ENCODE results near the gene CCN2.
"Not testable (repeated sequence)": the region's sequence is repeated elsewhere in the genome, so short reads cannot be mapped to it uniquely, and the experiment has no call there.

Gene CCN2

DNA sequence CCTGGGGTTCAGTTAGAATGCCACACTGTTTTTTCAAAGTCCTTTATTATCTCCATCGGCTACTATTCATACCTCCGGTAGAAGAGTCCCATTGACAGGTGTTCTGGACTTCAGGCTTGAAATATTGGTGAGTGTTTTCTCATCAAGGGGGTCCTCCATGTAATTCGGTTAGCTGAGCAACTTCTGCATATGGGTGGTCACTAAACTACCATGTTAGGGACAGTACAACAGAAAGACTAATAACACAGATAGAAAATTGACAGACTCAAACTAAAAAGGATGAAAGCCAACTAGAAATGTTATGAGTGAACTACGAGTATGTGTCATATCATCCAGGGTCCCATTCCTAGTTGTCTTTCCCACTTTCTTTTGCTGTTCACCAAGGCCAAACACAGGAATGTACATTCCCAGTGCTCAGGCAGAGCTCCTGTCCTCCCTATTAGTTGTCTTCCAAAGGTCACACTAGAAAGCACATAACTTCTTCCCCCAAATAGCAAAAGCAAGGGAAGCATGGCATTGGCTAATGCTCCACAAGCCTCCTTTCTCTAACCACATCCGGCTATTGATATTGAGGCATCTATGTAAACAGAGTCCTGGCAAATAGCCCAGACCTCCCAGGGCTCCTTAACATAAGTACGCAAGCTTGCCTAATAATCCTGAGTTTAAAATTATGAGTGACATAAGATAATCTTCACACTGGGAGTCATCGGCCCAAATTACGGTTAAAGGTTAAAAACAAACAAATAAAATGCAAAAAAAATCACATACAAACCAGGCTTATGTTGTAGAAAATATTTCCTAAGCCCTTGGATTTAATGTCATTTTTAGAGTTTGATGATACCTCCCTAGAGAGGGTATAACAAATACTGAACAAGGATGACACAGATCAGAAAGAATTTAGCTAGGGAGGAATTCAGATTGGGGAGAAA, 13.2 kb downstream of the CCN2 start:
- DNase-seq: no peak

DNA sequence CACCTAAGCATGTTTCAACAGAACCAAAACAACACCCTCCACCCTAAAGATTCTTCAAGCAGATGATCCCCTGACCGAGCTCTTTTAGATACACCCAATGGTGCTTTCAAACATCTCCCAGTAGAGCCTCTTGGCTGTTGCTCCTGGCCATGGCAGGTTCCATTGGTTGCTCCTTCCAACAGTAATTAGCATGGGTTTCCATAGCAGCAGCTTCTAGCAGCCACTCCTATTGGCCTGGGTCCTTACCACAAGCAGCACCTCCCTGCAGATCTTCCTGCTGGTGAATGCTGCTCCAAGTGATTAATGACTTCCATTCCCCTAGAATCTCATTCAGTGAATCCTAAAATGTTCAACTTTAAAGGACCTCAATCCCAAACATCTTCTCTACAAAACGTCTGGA, 13.9 kb downstream of the CCN2 start:
- DNase-seq: no peak

DNA sequence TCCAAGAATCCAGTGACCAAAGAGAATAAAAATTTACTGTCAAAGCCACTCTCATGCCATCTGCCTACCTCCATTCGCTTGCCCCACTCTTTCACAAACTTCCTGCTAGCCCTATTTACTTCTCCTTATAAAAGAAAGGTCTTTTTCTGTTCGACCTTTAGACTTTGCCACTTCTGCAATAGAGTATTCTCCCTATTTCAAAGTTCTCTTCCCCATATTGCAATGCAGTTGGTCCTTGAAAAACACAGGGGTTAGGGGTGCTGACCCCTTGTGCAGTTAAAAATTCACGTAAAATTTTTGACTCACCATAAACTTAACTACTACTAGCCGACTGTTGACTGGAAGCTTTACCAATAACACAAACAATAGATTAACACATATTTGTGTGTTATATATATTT, 15.0 kb downstream of the CCN2 start:
- DNase-seq: no peak

DNA sequence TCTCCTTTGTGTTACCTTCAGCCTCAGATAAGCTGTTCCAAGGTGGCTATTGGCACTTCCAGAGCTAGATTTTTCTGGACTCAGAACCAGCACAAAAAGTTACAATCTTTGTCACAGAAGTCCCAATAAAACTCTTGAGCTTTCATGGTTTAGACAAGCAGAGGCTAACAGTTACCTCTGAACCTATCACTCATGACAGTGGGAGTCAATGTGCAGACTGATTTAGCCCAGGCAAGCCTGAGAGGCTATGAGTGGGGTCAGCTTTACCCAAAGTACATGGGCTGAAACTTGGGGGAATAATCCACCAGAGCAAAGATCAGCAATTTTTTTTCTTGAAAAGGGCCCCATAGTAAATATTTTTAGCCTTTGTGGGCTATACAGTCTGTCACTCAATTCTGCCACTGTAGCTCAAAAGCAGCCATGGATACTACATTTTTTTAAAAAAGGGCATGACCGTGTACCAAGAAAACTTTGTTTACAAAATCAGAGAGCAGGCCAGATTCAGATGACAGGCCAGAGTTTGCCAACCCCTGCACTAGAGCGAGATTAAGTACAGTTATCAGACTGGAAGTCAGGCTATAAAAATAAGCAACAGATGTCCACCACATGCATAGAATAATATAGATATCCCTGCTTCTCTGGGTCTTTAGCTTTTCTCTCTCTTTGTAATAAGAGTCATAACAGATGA, 20.0 kb downstream of the CCN2 start:
- no peak for DNase-seq

DNA sequence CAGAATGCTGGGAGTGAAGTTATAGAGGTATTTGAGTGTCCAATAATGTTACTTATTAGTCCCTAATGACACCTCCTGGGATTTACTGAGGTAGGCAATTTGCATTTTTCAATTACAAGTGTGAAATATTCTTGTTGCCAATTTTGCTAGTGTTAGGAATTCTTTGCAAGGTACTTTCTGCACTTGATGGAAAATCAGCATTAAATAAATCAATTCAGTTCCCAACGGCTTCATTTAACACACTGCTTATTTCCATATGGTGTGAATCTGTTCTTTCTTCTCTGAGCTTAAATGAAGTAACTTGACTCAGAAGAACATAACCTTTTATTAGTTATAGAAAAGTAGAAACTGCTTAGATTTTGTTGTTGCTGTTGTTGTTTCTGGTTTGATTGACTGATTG, 21.2 kb downstream of the CCN2 start:
- no peak for DNase-seq

DNA sequence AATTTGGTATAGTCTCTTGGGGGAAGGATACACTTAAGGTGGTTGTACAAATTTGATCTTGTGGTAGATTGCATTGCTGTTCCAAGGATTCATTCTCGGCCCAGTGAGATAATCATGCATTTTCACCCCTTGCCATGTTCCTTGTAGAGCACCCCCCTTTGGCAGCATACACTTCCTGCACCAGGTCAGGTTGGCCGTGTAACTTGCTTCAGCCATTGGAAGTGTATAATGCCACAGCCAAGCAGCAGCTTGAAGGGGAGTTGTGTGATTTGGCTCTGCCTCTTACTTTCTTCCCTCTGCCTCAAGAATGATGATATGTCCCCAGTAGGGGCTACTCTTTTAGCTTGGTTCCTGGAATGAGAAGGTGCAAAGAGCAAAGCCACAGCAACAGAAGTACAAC, 21.9 kb downstream of the CCN2 start:
- DNase-seq: no peak

DNA sequence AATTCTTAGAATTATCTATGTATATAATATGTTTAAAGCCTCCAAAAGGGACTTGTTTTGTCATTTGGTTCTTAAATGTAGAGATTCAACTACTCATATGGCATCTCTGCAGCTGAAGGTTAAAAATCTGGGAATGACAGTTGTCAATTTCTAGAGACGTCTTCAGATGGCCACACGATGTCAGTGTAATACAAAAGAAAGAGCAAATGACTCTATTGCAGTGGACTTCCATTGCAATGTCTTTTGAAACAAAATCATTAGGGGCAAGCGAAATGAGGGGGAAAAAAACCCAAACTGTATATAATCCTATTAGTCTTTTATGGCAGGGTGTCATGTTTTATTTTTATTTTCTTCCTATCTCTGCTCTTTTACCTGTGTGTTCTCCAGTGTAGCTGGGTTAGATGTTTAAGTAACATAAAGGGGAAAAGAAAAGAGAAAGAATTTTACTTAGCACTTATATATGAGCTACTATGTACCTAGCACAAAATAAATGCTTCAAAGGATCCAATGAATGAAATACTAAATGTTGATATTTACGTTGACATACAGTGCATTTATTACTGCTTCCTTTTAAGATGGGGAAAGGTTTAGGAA, 26.2 kb downstream of the CCN2 start:
- no peak for DNase-seq

DNA sequence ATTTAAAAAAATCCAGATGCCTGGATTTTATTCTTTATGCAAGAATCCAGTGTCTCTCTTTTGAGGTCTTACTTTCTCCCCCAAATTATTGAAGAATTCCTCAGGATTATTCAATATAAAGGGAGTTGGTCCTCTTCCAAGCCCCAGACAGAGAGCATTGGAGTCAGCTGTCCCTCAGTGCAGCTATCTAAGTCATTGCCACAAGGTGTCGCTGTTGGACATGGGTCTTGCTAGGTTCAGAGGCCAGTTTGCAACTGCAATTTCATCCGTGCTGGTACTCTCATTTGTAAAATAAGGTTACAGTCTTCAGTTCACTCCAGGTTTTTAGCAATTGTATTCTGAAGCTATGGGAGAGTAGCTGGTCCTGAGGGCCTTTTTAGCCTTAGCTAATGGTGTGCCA, 27.8 kb downstream of the CCN2 start:
- no peak for DNase-seq

DNA sequence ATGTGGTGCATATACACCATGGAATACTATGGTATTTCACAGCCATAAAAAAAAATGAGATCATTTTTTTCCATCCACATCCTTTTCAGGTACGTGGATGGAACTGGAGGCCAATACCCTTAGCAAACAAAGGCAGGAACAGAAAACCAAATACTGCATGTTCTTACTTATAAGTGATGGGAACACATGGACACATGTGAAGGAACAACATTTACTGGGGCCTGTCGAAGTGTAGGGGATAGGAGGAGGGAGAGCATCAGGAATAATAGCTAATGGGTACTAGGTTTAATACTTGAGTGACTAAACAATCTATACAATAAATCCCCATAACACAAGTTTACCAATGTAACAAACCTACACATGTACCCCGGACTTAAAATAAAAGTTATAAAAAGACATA, 30.5 kb downstream of the CCN2 start:
- DNase-seq: no peak

DNA sequence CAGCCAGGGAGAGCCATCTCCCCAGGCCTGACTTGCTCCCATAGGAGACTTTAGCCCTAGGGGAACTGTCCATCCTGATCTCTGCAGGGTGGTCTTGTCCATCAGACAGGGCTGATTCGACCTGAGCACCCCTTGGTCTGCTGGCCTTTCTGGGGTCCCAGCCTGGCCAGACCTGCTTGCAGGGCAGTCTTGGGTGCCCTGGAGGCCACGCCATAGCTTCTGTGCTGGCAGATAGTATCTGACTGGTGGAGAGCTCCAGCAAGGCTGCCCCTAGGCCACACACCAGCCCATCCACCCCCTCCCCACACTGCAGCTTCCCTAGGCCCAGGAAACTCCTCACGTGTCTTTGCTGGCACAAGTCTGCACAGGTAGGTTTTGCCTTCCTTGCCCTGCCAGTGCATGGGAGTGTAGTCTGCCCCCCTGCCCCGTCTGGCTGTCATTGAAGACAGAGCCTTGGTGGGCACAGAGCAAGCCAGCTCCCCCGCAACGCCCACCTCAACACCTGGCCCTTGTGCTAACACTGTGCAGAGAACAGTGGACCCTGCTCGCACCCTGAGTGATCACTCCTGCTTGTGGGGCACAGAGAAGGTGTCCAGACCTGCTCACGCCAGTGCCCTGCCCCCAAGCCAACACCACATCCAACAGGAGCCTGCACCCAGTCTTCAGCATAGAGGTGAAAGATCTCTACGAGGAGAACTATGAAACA, 32.4 kb downstream of the CCN2 start:
- DNase-seq: no peak

DNA sequence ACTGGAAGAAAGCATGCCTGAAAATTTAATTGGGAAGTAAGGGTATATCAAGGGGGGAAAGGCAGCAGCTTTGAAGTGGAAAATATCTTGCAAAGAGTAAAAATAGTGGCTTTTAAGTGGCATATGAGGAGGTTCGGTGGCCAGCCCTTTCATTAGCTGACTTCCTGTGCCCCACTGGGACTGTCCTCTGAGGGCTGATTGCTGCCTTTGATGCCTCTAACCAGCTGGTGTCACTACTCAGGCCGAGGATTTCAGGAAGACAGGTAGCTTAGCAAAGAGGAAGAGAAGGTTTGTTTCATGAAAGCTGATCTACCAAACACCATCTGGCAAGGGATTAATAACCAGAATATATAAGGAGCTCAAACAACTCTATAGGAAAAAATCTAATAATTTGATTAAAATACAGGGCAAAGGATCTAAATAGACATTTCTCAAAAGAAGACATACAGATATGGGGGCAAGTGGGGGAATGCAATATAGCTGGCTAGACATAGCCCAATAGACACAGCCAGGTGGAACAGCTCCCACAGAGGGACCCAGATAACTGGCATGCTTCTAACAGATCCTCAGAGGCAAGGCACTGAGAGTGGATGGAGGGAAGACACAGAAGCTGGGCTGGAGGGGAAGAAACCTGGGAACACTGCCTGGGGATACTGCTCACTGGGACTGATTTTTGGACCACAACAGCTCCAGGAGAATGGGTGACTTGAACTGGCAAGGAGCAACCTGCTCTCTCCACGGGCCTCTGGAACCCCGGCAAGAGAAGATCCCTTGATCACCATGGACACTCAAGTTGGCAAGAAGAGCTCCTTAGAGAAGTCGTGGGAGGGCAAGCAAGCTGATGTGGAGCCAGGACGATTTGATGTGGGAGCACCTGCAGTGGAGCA, 33.2 kb downstream of the CCN2 start:
- no peak for DNase-seq

DNA sequence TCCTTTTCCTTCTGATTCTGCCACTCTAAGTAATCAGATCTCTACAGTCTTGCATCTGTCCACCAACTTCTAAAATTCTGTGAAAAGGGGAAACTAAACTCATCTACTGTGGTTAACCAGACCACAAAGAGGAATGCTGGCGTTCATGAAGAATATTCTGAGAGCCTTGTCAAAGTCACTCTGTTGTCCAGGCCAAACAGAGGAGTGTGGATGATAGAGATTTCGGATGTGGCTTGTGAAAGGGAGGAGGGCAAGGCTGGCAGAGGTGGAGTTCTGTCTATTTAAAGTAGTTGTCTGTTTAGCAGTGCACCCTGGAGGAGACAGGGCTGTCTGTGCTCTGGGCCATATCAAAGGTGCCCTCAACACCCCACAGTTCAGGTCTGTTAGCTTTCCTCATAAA, 33.9 kb downstream of the CCN2 start:
- no peak for DNase-seq

DNA sequence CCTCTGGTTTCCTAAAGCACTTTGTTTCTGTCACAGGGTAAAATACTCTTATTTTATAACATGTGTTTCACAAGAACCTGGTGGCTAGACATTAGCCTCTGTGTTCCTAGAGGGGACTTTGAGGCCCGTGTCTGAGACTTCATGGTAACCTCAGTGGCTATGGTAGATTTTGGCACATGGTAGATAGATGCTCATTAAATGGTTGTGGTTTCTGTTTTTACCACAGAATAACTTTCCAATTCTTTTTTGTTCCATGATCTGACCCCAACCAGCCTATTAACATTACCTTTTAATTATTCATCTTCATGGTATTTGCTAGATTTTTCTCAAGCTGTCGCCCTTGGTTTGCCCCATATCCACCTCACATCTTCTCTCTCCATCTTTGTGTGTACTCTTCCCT, 34.3 kb downstream of the CCN2 start:
- DNase-seq: no peak

DNA sequence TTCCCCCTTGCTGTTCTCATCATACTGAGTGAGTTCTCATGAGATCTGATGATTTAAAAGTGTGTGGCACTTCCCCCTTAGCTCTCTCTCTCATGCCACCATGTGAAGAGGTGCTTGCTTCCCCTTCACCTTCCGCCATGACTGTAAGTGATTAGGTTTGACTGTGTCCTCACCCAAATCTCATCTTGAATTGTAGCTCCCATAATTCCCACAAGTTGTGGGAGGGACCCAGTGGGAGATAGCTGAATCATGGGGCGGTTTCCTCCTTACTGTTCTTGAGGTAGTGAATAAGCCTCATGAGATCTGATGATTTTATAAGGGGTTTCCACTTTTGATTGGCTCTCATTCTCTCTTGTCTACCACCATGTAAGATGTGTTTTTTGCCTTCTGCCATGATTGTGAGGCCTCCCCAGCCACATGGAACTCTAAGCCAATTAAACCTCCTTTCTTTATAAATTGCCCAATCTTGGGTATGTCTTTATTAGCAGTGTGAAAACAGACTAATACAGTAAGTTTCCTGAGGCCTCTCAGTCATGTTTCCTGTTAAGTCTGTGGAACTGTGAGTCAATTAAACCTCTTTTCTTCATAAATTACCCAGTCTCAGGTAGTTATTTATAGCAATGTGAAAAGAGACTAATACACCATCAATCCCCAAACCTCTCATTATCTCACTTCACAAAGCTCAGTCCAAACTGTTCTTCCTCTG, 34.9 kb downstream of the CCN2 start:
- not testable (repeated sequence) for DNase-seq

DNA sequence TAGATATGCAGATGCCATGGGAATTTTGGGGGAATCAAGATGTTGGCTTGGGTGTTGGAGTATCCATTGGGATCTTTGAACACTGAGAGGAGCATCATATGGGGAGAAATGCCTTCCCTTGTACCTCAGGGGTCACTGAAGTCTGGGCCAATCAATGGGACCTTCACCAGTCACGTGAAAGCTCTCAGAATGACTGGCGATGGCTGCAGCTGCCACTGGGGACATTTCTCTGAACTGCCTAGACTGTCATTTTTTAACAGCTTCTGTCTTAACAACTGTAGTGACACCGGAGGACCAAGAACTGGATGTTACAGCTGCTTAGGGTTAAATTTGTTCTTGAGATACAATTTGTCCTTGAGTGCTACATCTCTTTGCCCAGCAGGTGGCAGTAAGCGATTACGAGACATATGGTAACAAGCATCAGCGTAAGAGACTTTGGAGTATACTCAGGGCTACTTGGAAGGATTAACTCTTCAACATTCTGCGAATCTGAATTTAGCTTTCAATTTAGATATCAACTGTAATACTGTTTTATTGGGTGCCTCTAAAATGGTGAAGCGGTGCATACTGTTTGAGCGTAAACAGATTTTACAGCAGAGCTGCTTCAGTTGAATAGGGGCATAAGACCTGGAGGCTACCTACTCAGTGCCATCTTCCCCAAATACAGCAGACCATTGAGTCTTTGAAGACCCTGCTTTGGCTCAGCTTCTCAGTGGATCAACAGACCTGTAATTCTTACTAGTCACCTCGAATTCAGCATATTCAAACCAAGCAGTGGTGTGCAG, 36.0 kb downstream of the CCN2 start:
- DNase-seq: peak; percentile 51

DNA sequence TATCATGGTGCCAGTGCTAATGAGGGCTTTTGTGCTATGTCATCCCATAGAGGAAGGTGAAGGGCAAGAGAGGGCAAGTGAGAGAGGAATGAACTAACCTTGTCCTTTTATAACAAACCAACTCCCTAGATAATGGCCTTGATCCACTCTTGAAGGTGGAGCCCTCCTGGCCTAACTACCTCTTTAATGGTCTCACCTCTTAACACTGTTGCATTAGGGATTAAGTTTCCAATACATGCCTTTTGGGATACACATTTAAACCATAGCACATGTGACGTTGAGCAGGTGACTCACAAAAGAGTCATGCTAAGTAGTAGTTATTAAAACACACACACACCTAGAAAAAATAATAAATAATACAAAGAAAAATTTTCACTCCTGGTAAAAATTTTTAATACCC, 36.9 kb downstream of the CCN2 start:
- DNase-seq: no peak

DNA sequence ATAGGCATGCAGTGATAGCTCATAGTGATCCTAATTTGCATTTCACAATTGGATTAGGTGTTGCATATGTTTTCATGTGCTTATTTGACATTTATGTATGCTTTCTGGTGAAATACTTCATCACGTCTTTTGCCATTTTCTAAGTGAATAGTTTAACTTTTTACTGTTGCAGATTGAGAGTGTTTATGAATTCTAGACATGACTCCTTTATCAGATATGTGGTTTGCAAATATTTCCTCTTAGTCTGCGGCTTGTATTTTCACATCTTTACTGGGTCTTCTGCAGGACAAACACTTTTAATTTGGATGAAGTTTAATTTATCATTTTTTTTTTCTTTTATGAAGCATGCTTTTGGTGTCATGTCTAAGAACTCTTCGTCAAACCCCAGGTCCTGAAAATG, 39.2 kb downstream of the CCN2 start:
- DNase-seq: no peak

DNA sequence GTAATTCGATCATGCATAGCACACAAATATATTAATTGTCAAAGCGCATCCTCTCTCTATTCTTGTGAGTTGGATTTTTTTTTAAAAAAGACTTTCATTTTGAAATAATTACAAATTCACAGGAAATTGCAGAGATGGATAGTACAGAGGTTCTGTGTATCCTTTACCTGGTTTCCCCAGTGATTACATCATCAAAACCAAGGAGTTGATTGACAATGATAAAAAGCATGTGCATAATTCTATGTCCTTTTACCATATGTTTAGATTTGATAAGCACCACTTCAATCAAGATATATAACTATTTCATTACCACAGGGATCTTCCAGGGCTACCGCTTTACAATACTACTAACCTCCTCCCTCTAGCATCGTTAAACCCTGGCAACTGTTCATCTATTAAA, 40.2 kb downstream of the CCN2 start:
- DNase-seq: no peak

DNA sequence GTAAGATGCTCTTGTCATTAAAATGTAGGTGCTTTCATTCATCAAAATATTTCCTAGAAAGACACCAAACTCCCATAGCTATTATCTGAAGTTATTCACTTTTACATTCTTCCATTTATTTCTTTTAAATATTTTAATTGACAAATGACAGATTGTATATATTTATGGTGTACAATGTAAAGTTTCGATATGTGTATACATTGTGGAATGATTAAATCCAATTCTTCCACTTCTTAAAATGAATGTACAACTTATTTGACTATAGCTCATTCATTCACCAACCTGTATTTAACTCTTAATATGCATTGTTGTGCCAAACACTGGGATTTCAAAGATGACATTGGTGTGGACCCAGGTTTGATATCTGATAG, 41.0 kb downstream of the CCN2 start:
- no peak for DNase-seq

DNA sequence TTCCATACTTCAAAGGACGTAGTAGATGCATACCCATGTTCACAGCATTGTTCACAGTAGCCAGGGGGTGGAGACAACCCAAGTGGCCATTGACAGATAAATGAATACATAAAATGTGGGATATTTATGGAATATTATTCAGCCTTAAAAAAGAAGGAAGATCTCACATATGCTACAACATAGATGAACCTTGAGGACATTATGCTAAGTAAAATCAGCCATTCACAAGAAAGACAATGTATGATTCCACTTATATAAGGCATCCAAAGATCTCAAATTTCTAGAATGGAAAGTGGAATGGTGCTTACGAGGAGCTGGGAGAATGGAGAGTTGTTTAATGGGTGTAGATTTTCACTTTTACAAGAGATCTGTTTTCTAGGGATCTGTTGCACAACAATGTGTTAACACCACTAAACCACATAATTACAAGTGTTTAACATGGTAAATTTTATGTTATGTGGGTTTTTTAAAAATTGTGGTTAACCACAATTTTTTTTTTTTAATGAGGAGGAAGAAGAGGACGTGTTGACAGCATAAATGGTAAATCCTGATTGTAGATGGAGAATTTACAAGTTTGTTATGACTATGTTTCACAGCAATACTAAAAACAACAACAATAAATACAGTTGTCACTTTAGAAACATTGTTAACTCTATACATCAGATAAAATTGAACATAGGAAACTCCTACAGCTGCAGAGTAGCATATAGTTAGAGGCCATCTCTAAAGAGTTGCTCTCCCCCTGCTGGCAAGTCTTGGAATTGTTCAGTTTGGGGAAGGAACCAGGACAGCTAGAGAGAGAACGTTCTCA, 41.6 kb downstream of the CCN2 start:
- peak; percentile 71 for DNase-seq
